SU-DHL-6 (cell line): ENCODE data around the gene STX8.

Source experiments
- H2AFZ ChIP-seq: fragments of 200-600 bp; sonication (generic); 2 replicates; pipeline ENCODE4 v1.6.1; 2014; ENCODE audit warnings: low read depth, mild to moderate bottlenecking, moderate library complexity, mixed read lengths, antibody characterized with exemption, low read length; ENCODE audit not compliant: severe bottlenecking
- H3F3A ChIP-seq: fragments of 200-600 bp; shearing (Covaris generic); 2 replicates; pipeline ENCODE4 v1.6.0; 2016; ENCODE audit warnings: antibody characterized with exemption, mild to moderate bottlenecking; ENCODE audit not compliant: insufficient read depth
- H3K27ac ChIP-seq: fragments of 200-600 bp; sonication (generic); 2 replicates; pipeline ENCODE4 v1.5.1; 2016; ENCODE audit warnings: low read depth, mild to moderate bottlenecking, low read length, moderate library complexity, mixed read lengths
- H3K27me3 ChIP-seq: fragments of 200-600 bp; sonication (generic), shearing (Covaris generic); 2 replicates; pipeline ENCODE4 v1.6.0; 2014; ENCODE audit warnings: mild to moderate bottlenecking, low read length
- H3K36me3 ChIP-seq: fragments of 200-600 bp; sonication (generic); 2 replicates; pipeline ENCODE4 v1.6.1; 2014; ENCODE audit warnings: mild to moderate bottlenecking, low read length, mixed read lengths
- H3K4me2 ChIP-seq: fragments of 300-600, 200-600 bp; shearing (Covaris generic), sonication (generic); 2 replicates; pipeline ENCODE4 v1.6.0; 2014; ENCODE audit warnings: low read length, low read depth, mild to moderate bottlenecking; ENCODE audit not compliant: poor library complexity, severe bottlenecking
- H3K4me3 ChIP-seq: fragments of 200-600 bp; sonication (generic); 2 replicates; pipeline ENCODE4 v1.5.1; 2014; ENCODE audit warnings: antibody characterized with exemption, low read length, mild to moderate bottlenecking, mixed read lengths; ENCODE audit not compliant: insufficient read depth, poor library complexity, severe bottlenecking
- H3K79me2 ChIP-seq: fragments of 200-600 bp; sonication (generic); 2 replicates; pipeline ENCODE4 v1.6.1; 2014; ENCODE audit warnings: mild to moderate bottlenecking, low read length, moderate library complexity; ENCODE audit not compliant: insufficient read depth
- H3K9ac ChIP-seq: fragments of 200-600 bp; sonication (generic); 2 replicates; pipeline ENCODE4 v1.7.0; 2014; ENCODE audit warnings: mild to moderate bottlenecking, low read length
- H3K9me2 ChIP-seq: fragments of 200-600 bp; sonication (generic); replicated peaks from 2 replicates; pipeline ENCODE4 v1.6.1; 2014; ENCODE audit warnings: low read length; ENCODE audit not compliant: insufficient read depth
- H3K9me3 ChIP-seq: fragments of 200-600 bp; sonication (generic); 2 replicates; pipeline ENCODE4 v1.6.1; 2014; ENCODE audit warnings: low read length, mixed read lengths; ENCODE audit not compliant: insufficient read depth
- H4K20me1 ChIP-seq: fragments of 200-600 bp; sonication (generic); 2 replicates; pipeline ENCODE4 v1.6.1; 2014; ENCODE audit warnings: low read depth, mild to moderate bottlenecking, antibody characterized with exemption, low read length, moderate library complexity, mixed read lengths
- CTCF ChIP-seq: fragments of 200-600 bp; sonication (generic); IDR thresholded peaks from one replicate; pipeline ENCODE4 v1.5.1; 2017; ENCODE audit warnings: antibody characterized with exemption, mild to moderate bottlenecking, low read length, moderate library complexity; ENCODE audit not compliant: insufficient read depth, poor library complexity, severe bottlenecking
- EZH2phosphoT487 ChIP-seq: fragments of 200-600 bp; sonication (generic), shearing (Covaris generic); conservative IDR thresholded peaks from 2 replicates; pipeline ENCODE4 v1.6.1; 2018; ENCODE audit warnings: mild to moderate bottlenecking, antibody characterized with exemption, low read length, moderate library complexity, mixed read lengths

The STX8 gene

GRCh38 chr17:9266031-9266680 is 309.5 kb downstream of the STX8 start:
- no peaks in the 10 kb centered on the region for H3F3A ChIP-seq
- no peak overlapping the region for H3K9ac ChIP-seq
- H3K27ac ChIP-seq = no peak overlapping the region
- no peaks in the 10 kb centered on the region for H3K36me3 ChIP-seq
- no peaks in the 10 kb centered on the region for H3K9me3 ChIP-seq
- no peaks in the 10 kb centered on the region for H4K20me1 ChIP-seq
- no peak overlapping the region for H3K4me3 ChIP-seq
- H3K27me3 ChIP-seq = no peaks in the 10 kb centered on the region
- TF ChIP-seq EZH2phosphoT487 (no peak), CTCF (no peak)
- H2AFZ ChIP-seq = no peak overlapping the region
- H3K9me2 ChIP-seq = no peaks in the 10 kb centered on the region
- H3K4me2 ChIP-seq = no peak overlapping the region
- H3K79me2 ChIP-seq = no peaks in the 10 kb centered on the region

- no peaks in the 10 kb centered on the region for H4K20me1 ChIP-seq
- no peak overlapping the region for H2AFZ ChIP-seq
- H3K9me2 ChIP-seq = no peaks in the 10 kb centered on the region
- H3K79me2 ChIP-seq = no peaks in the 10 kb centered on the region
- no peaks in the 10 kb centered on the region for H3F3A ChIP-seq
- no peak overlapping the region for H3K27ac ChIP-seq
- H3K9me3 ChIP-seq = no peaks in the 10 kb centered on the region
- H3K4me2 ChIP-seq = no peak overlapping the region
- H3K36me3 ChIP-seq = no peaks in the 10 kb centered on the region
- TF ChIP-seq EZH2phosphoT487 (no peak), CTCF (no peak)
- no peak overlapping the region for H3K9ac ChIP-seq
- no peaks in the 10 kb centered on the region for H3K27me3 ChIP-seq
- H3K4me3 ChIP-seq = no peak overlapping the region
These were observed 314.3 kb downstream of the STX8 start for GRCh38 chr17:9261081-9262012.

- Histone ChIP-seq H2AFZ (no peak overlapping the region), H3K9me3 (no peaks in the 10 kb centered on the region), H3K9ac (no peak overlapping the region), H3K27ac (no peak overlapping the region), H4K20me1 (no peaks in the 10 kb centered on the region), H3F3A (no peaks in the 10 kb centered on the region), H3K79me2 (no peaks in the 10 kb centered on the region), H3K9me2 (no peaks in the 10 kb centered on the region), H3K4me3 (no peak overlapping the region), H3K27me3 (no peaks in the 10 kb centered on the region), H3K36me3 (no peaks in the 10 kb centered on the region), H3K4me2 (no peak overlapping the region)
- no peak for TF ChIP-seq EZH2phosphoT487
- no peak for TF ChIP-seq CTCF
These were observed 316.2 kb downstream of the STX8 start for GRCh38 chr17:9259419-9259818.
